H1 (cell line): Measurements from ENCODE around the gene TUBE1. TPM values are rescaled to one million over a fixed set of nuclear protein-coding genes. Genes with fewer than 3 reads are reported as not detected.

ENCODE experiments used
- CTCF ChIP-seq, 3 experiments: IDR thresholded peaks; 1 replicate in 2 of 3; 2 replicates in 1 of 3; pipeline versions ENCODE4 v1.5.1 to v1.6.1; 2011; ENCODE audit warnings: low read length in 3 of 3, mild to moderate bottlenecking in 3 of 3, inconsistent platforms in 2 of 3, low read depth in 1 of 3, moderate library complexity in 1 of 3; ENCODE audit not compliant: insufficient read depth in 1 of 3; ENCODE audit errors: control extremely low read depth in 1 of 3
- SIRT6 ChIP-seq: IDR thresholded peaks from one replicate; pipeline ENCODE4 v1.7.1; 2012; ENCODE audit warnings: low read length, inconsistent platforms
- polyA plus RNA-seq, 7 experiments: library from polyadenylated mRNA; depleted of rRNA in 3 of 7; stranded (reverse) in 5 of 7; unstranded in 2 of 7; fragments of >200 nt in 5 of 7; fragments of 200-250 nt in 2 of 7; gene quantifications; 1 replicate in 5 of 7; 2 replicates in 1 of 7; 4 replicates in 1 of 7; pipeline versions ENCODE4 v1.2.1 to v1.2.3, GENCODE V29; 2011 to 2013; ENCODE audit warnings: missing spikeins in 2 of 7, mixed read lengths in 2 of 7
- total RNA-seq: library from RNA; stranded (reverse); fragmentation: NEBNext Ultra II Directional; extraction: Animal tissue kit (Norgen Biotek cat#: 25700); gene quantifications from 2 replicates; pipeline ENCODE4 v1.2.1, GENCODE V29; 2021

Gene TUBE1
- total and polyA plus RNA-seq, 2 of the 8 experiments (the other 6 are each of a cell fraction or from before 2014, with no cell fraction given): 8.0 to 15.9 TPM

- no peak for TF ChIP-seq CTCF (IDR thresholded peaks at IDR 0.05; ENCODE audit: control extremely low read depth in 1 of 3, insufficient read depth in 1 of 3, low read depth in 1 of 3, low read length in 3 of 3)
- no peak for TF ChIP-seq SIRT6
- TF ChIP-seq, all 59 proteins: peak for 0
Observed at GRCh38 chr6:112130878-112131277, 43.6 kb upstream of the TUBE1 start (continued).
